Mesenteric fat pad (tissue), 1 donor: ENCODE measurements around the gene SPPL2A. TPM values are rescaled to one million over a fixed set of nuclear protein-coding genes. Genes with fewer than 3 reads are reported as not detected.
"Not testable (repeated sequence)": the region's sequence is repeated elsewhere in the genome, so short reads cannot be mapped to it uniquely, and the experiment has no call there.

ENCODE experiments used
- DNase-seq: peaks from one replicate; pipeline ENCODE4 v3.0.0-alpha.2; 2020; ENCODE audit warnings: low spot score
- total RNA-seq: library from RNA; stranded (reverse); fragmentation: NEBNext Ultra II Directional; extraction: Animal tissue kit (Norgen Biotek cat#: 25700); gene quantifications from one replicate; pipeline ENCODE4 v1.2.1, GENCODE V29; 2021
- donor health status: DM: yes; HTN: yes; CAD: no.

Gene SPPL2A
- total RNA-seq, 1 donor from 2014 or later = 123 TPM

DNA sequence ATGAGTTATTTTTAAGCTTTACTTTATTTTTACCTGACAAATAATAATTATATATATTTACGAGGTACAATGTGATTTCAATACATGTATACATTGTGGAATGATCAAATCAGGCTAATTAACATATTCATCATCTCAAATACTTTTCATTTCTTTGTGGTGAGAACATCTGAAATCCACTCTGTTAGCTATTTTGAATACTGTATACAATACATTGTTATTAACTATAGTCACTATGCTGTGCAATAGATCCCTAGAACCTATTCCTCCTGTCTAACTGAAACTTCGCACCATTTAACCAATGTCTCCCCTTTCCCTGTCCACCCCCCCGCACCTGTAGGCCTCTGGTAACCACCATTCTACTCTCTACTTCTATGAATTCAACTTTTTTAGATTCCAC lies 7.9 kb upstream of the SPPL2A start:
- no peak for DNase-seq

- no peak for DNase-seq
Observed at GRCh38 chr15:50767332-50767861, 1.9 kb upstream of the SPPL2A start.

DNA sequence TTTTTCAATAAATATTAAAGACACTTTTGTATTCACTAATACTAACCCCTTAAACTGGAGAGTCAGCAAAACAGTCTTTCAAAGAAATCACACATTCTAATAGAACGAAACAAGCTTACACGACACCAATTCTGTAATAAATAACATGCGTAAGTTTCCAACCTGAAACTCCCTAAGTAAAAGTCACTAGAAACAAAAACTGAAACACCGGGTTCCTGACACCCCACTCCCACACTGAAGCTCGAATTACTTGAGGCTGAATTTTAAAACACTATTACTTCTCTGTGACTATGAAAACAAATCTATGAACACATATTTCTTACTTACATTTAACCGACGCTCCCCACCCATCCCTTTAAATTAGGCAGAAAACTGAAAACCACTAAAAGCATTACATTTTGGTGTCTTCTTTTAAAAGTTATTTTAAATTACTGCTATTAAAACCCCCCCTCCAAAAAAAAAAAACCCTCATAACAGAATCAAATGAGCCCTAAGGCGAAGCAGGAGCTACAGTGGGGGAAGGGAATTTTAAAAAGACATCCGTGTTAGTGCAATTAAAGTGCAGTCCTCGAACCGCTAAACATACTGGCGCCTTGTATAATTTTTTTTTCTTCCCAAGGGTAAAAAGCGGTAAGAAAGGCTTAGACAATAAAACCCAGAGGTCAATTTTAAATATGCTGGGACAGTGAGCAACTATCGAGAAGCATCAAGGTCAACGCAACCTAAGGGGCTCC lies 878 bp downstream of the SPPL2A start:
- DNase-seq = no peak

DNA sequence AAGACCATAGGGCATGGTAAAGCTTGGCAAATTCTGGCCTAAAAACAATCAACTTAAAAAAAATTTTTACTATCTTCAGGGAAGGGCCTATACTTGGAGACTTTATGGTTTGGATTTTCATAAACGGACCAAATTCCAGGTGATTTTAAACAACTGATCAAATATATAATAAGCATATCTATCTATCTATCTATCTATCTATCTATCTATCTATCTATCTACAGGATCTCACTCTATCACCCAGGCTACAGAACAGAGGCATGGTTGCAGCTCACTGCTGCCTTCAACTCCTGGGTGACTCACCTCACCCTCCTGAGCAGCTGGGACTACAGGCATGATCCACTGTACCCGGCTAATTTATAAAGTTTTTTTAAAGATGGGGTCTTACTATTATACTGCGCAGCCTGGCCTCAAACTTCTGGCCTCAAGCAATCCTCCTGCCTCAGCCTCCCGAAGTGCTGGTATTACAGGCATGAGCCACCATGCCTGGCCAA lies 6.7 kb downstream of the SPPL2A start:
- no peak for DNase-seq

DNA sequence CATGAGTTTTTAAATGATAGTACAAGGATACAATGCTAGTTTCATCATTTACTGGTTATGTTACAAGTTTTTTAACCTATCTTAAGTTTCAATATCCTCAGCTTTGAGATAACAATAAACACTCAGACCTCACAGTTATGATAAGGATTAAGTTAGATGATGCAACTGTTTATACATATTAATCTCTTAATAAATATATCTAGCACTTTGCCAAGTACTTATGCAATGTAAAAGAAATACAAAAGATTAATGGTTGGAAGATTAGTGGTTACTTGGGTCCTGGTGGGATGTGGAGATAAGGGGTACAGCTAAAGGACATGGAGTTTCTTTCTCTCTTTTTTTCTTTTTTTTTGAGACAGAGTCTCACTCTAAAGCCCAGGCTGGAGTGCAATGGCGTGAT lies 12.0 kb downstream of the SPPL2A start:
- DNase-seq = no peak

DNA sequence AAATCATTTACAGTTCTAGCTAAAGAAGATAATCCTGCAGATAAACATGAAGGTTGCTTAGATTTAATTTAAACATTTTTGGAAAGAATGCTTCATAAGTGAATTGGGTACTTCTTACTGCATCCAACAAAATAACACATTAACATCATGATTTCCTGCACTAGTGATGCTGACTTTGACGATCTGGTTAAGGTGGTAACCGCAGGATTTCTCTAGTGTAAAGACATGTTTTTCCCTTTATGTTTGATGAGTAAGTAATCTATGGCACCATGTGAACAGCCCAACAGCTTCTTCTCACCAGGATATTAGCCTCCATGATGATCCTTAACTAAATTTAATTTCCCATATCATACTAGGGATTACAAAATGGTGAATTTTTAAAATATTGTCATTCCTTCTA lies 14.1 kb downstream of the SPPL2A start:
- DNase-seq = no peak

DNA sequence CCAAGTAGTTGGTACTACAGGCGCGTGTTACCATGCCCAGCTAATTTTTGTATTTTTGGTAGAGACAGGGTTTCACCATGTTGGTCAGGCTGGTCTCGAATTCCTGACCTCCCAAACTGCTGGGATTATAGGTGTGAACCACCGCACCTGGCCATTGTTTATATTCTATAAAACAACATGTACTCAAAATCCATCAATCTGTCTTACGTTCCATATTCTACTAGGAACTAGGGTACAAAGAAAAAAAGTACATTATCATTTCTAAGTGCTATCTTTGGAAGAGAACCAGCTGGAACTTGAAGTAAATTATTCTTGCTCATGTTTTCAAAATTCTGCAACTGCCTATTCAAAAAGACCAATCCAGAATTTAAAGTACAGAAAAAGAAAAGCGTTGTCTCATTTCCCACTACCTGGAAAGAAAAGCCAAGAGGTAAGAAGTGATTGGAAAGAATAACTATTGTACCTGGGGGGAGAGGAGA lies 15.2 kb downstream of the SPPL2A start:
- no peak for DNase-seq

DNA sequence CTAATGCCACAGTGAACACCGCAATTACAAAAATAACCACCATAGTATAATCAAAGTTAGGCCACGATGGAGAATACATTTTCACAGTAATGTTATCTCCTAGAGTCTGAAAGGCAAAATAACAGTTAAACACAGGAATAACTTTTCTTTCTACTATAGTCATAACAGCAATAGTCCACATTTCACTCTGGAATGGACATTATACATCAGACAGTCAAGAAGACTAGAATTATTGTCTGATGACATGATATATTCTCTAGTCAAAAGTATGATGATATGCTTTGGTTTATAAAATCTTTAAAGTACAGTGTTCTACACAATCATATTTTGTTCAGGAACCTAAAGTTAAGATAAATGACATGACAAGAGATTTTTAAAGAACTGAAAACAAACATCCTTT lies 18.0 kb downstream of the SPPL2A start:
- DNase-seq = no peak

GRCh38 chr15:50744601-50745000 lies 20.9 kb downstream of the SPPL2A start:
- DNase-seq = no peak

GRCh38 chr15:50740955-50741354 lies 24.6 kb downstream of the SPPL2A start:
- DNase-seq = no peak

DNA sequence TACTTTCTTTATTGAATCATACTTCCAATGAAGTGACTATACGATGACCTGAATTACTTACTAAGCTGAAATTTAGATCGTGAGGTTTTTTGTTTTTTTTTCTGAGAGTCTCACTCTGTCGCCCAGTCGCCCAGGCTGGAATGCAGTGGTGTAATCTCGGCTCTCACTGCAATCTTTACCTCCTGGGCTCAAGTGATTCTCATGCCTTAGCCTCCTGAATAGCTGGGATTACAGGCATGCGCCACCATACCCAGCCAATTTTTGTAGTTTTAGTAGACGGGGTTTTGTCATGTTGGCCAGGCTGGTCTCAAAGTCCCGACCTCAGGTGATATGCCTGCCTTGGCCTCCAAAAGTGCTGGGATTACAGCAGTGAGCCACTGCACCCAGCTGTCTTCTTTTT lies 28.7 kb downstream of the SPPL2A start:
- no peak for DNase-seq

- DNase-seq = no peak
Observed at GRCh38 chr15:50735156-50735555, 30.4 kb downstream of the SPPL2A start.

DNA sequence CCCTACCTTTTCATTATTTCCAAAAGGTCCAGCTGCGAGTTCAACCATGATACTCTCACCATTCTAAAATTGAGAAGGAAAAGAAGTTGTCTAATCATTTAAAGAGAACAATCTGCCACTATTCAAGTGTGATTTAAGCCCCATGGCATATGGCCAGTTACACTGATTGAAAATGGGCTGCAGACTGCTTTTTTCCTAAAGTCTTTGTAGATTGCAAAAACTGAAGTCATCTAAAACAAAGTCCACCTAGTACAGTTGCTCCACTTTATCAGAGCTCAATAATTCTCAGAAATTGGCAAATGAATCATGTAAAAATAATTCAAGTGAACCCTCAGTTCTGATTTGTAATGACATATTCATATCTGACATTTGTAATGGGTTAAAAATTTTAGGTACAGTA lies 39.2 kb downstream of the SPPL2A start:
- DNase-seq = no peak

DNA sequence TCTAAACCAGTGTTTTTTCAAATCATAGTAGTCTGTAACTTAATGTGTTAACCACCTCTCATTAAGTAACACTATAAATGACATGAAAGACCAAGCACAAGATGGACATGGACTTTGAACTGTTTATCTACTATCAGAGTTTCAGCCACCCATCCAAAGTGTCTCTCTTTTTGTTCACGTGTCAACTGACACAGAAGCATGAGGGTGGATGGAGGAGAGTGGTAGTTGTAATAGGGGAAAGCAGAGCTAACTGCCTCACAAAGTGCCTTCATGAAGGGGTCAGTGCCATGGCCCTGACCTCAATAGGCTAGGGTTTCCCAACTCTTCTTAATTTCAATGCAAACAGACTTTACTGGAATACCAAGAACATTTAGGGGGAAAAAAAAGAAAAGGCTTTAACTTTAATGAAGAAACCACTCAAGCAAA lies 46.8 kb downstream of the SPPL2A start:
- no peak for DNase-seq

DNA sequence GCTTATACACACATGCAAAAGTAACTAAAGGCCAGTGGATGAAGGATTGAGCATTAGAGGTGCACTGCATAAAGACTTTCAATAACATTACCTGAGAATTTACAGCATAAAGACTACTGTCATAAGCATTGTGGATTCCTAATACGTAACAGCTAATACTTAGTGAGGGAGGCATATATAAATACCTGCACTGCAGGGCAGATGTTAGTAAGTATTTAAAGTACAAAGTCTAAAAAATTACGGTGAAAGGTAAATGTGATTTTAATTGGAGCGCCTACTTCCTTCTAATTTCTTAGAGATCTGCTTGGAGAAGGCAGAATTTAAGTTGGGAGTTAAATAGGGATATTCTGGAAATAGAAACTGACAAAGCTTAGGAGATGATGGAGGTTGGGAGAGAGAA lies 53.5 kb downstream of the SPPL2A start:
- DNase-seq = no peak

DNA sequence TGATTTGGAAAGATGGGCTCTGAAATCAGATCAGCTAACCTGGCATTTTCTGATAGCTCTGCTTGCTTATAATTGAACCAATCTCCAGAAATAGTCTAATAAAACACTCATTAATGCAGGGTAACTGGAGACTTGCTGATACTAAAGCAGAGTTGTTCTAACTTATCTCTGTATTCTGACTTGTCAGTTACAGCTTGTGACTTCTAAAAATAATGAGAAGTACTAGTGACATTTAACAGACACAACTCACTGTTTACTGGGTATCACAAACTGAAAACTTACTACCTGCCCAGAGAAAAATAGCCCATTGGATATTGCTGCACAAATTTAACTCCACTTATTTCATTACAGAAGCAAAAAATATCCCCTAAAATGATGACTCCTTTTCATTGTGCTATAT lies 54.9 kb downstream of the SPPL2A start:
- DNase-seq = no peak

DNA sequence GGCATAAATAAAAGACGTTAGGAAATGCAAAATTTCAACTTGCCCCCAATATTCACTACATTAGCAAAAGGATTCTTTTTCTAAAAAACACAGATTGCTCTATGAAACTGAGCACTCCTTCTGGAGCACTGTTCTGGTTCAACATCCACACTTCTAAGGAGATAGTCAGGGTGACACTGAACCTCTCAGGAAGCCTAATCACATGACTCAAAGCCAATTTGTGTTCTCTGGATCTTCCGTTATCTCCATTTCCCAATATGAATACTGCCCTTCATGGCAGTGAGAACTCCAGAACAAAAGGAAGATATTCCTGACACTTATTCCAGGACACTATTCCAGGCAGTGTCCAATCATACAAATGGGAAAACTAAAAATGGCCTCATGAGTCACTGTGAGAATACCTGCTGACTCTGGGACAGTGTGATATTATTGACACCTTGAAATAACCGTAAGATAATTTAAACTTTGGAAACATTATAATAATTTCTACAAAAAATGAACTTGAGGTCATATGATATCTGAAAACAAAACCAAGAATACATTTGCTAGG lies 57.6 kb downstream of the SPPL2A start:
- DNase-seq = no peak

DNA sequence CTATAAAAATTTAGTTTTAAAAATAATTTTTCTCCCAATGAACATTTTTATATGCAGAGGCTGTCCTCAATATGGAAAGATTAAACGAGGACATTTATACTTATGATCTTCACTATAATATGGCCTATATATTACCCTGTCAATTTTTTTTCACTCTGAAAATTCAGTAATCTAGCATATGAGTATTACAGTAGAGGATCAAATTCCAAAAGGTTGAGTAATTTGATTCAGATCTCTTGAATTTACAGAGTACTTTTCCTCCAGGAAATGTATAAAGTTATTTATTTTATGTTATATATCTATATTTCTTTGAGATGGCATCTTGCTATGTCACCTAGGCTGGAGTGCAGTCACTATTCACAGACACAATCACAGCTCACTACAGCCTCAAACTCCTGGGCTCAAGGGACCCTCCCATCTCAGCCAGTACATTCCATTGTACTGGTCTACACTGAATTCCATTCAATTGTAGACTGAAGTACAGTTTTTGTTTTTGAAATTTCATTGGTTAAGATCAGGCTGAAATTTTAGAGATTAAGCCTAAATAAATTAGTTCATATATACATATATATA lies 62.7 kb downstream of the SPPL2A start:
- DNase-seq = no peak

DNA sequence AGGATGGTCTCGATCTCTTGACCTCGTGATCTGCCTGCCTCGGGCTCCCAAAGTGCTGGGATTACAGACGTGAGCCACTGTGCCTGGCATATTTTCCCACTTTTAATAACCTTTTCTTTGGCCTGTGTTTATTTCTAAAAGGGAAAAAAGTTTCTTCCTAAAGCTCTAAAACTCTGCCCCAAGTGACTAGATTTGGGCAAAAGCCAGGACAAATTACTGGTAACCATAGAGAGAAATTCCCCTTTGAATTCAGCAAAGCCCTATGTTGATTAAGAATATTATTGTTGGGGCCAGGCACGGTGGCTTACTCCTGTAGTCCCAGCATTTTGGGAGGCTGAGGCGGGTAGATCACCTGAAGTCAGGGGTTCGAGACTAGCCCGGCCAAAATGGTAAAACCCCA lies 67.4 kb downstream of the SPPL2A start:
- DNase-seq = no peak

DNA sequence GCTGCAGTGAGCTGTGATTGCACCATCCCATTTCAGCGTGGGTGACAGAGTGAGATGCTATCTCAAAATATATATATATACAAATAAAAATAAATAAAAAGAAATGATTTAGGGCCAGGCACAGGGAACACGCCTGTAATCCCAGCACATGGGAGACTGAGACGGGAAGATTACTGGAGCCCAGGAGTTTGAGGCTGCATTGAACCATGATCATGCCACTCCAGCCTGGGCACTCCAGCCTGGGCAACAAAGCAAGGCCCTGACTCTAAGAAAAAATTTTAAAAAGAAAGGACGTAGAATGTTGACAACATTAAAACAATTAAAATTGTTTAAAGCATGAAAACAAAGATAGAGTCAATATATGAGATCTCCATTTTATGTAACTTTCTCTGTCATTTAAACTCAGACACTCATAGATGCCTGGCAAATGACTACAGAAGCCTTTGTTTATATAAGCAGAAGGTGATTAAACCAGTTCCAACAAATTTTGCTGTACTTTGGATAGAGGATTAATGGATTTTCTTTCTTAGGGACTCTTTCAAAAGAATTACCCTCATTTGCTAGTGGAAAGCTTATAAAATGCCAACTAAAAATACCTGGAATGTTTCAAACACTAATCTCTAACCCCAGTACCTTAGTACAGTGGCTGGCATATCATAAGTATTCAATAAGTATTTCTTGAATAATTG lies 68.3 kb downstream of the SPPL2A start:
- no peak for DNase-seq

GRCh38 chr15:50694634-50695165 lies 70.8 kb downstream of the SPPL2A start:
- DNase-seq = not testable (repeated sequence)
